HG02938 (cell line): ENCODE data around the gene HIF1A.
"Not testable (repeated sequence)": the region's sequence is repeated elsewhere in the genome, so short reads cannot be mapped to it uniquely, and the experiment has no call there.

Experiments
- ATAC-seq: cut with Tn5 transposase; IDR thresholded peaks from one replicate; pipeline ENCODE4 v1.9.1; 2021; ENCODE audit warnings: mild to moderate bottlenecking, moderate library complexity; ENCODE audit not compliant: unreplicated experiment

Gene HIF1A

DNA sequence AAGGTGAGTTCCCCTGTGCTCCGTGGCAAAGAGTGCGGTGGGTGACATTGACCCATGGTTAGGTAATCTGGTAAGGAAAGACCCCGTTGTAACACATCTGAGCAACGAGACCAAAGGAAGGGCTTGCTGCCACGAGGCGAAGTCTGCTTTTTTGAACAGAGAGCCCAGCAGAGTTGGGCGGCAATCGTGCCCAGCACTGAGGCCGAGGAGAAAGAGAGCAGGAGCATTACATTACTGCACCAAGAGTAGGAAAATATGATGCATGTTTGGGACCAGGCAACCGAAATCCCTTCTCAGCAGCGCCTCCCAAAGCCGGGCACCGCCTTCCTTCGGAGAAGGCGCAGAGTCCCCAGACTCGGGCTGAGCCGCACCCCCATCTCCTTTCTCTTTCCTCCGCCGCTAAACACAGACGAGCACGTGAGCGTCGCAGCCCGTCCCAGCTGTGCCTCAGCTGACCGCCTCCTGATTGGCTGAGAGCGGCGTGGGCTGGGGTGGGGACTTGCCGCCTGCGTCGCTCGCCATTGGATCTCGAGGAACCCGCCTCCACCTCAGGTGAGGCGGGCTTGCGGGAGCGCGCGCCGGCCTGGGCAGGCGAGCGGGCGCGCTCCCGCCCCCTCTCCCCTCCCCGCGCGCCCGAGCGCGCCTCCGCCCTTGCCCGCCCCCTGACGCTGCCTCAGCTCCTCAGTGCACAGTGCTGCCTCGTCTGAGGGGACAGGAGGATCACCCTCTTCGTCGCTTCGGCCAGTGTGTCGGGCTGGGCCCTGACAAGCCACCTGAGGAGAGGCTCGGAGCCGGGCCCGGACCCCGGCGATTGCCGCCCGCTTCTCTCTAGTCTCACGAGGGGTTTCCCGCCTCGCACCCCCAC lies at the start of gene HIF1A:
TSS of gene HIF1A (plus strand) at position 684 of the 865 bp plus-strand sequence. CDS start 292 bp downstream, outside the sequence.
- ATAC-seq: peak; percentile 92

DNA sequence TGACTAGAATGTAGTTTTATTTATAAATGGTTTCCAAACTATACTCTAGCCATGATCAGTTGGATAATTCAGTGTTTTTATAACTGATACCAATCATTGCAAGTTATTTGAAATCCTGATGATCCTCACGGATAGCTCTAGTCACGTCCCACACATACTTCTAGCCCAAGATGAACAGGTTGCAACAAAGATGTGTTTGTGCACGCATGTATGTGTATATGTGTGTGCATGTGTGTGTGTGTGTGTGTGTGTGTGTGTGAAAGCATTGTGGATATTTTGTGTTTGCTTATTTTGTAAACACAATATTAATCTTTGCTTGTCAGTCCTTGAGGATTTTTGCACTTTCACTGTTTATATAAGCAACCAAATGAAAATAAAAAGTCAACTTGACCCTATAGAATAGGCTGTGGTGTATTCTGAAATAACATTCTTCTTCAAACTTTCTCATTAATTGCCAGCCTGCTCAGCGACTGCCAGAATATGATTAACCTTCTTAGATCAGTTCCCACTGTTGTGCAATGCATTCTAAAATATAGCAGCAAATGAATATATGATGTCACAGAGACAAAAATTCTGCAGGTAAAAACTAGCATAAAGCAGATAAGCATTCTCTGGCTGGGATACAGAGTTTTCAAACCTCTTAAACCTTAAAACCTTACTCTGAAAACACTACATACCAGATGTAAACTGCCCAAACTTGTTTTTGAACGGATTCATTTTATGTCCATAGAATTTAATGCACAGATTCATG lies 48.8 kb upstream of the HIF1A start:
- ATAC-seq: no peak

DNA sequence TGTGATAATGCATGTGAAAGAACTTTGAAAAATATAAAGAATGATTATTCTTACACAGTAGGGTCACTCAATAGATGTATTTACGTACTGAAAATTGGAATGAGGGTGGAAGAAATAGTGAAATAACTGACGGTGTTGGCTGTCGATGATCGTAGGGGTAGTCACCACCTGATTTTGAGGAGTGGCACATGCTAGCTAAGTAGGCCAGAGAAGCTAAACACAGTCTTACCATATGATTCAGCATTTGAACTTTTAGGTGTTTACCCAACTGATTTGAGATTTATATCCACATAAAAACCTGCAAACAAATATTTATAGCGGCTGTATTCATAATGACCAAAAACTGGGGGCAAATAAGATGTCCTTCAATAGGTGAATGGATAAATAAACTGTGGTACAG lies 47.6 kb upstream of the HIF1A start:
- ATAC-seq: no peak

DNA sequence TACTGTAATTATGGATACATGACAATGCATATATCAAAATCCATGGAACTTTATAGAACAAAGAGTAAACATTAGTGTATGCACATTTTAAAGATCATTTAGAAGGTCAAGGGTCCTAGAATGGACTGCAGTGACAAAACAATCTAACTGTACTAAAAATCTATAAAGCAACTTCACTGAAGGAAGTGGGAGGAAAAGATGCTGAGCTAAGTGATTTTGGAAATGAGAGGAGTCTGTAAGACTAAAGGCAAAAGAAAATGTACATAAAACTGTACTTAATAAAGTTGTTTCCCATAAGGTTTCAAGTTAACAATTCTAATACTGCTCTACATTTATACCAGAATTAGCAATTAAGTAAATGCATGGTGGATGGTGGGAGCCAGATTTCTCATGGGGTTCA lies 46.9 kb upstream of the HIF1A start:
- ATAC-seq: no peak

DNA sequence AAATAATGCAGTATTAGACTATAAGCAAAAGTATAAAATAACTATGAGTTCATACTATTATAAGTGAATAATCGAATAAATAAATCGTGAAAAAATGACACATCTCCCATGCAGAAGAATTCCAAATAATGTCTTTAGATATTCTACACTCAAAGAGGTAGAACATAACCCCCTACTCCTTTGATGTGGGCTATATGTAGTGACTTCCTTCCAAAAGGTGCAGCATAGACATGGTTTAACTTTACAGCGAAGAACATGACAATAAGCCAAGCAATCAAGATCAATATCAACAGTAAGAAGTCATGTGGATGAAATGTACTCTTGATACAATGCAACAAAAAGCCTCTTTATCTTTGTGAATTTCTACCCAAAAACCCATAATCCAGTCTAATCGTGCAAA lies 46.0 kb upstream of the HIF1A start:
- ATAC-seq: no peak

DNA sequence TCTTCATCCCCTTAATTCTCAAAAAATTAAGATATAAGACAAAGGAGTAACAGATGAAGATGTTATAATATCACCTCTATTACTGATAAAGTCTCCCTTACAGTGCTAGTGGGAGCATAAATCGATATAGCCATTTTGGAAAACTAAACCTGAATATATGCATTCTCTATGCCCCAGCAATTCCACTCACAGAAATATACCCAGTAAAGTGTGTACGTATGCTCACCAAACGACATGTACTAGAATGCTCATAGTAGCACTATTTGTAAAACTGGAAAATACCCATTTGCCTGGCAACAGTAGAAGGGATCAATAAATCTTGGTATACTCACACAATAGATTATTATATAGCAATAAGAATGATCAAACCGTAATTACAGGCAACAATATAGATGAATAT lies 44.0 kb upstream of the HIF1A start:
- no peak for ATAC-seq

DNA sequence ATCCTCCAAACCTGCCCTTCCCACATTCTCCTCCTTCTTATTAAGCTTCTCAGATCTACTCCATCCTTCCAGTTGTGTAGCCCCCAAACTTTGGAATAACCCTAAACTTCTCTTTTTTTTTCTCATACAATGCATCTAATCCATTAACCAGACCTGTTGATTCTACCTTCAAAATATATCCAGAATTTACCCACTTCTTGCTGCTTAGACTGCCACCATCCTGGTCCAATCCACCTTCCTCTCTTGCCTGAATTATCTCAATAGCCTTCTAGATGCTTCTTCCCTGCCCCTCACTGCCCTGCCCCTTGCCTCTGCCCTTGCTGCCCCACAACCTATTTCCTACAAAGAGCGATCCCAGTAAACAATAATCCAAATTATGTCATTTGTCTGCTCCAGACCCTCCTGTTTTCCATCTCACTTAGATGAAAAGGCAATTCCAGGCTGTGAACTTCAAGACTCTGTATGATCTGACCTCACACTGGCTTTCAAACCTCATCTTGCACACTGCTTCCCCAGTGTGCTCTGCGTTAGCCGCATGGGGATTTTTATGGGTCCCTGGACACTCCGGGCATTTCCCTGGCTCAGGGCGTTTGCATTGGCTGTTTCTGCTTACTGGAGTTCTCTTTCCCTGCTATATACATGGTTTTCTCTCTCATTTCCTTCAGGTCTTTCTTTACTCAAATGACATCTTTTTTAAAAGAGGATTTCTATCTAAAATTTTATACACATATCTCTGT lies 42.6 kb upstream of the HIF1A start:
- no peak for ATAC-seq

DNA sequence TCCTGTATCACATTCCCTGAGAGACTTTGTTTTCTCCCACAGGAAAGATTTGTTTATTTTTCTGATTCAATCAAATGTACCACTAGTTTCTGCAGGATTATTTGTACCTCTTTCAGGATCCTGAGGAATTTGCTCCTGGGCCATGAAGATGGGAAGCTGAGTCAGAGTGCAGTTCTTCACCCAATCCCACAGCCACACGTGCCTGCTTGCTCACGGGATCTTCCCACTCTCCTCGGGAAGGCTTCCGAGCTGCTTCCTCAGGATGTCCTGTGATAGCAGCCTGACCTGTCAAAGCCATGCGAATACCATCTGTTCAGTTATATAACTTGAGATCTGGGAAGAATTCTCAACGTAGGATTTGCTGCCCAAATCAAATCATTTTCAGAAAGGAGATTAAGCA lies 41.8 kb upstream of the HIF1A start:
- ATAC-seq: no peak

DNA sequence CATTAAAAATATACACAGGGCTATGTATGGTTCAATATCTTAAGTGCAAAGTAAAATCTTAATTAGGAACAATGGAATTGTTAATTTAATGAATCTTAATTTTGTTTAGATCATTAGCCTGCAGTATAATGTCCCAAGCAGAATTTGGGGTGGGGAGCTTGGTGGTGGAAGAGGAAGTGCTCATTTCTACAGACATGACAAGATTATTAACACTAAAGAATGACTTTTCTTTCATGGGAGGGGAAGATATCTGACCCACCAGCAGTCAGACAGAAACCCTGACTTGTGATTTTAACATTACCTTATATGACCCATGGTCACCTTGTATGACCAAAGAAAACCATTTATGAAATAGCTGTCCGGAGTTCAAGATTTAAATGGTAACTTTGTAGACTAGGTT lies 41.3 kb upstream of the HIF1A start:
- ATAC-seq: no peak

DNA sequence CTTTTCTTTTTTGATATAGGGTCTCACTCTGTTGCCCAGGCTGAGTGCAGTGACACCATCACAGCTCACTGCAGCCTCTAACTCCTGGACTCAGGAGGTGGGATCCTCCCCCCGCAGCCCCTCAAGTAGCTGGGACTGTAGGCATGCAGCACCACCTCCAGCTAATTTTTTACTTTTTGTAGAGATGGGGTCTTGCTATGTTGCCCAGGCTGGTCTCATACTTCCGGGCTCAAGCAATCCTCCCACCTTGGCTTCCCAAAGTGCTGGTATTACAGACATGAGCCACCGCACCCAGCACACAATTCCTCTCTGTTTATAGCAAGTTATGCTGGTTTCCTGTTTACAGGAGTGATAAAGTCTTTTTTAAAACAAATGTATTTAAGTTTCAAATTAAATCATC lies 39.5 kb upstream of the HIF1A start:
- ATAC-seq: no peak

DNA sequence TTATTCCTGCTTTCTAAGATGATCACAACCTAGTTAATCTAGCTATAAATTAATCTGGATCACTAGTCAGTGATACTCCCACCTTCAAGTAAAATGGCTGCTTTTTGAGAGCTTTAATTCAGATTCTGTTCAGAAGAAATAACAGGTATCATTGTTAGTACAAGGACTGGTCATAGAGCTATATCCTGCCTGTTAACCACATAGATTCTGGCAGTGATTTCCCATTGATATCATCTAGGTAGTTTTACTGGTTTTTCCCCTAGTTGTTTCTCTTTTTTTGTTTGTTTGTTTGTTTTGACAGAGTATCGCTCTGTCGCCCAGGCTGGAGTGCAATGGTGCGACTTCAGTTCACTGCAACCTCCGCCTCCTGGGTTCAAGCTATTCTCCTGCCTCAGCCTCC lies 39.0 kb upstream of the HIF1A start:
- no peak for ATAC-seq

DNA sequence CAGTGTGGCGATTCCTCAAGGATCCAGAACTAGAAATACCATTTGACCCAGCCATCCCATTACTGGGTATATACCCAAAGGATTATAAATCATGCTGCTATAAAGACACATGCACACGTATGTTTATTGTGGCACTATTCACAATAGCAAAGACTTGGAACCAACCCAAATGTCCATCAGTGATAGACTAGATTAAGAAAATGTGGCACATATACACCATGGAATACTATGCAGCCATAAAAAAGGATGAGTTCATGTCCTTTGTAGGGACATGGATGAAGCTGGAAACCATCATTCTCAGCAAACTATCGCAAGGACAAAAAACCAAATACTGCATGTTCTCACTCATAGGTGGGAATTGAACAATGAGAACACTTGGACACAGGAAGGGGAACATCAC lies 37.2 kb upstream of the HIF1A start:
- not testable (repeated sequence) for ATAC-seq

DNA sequence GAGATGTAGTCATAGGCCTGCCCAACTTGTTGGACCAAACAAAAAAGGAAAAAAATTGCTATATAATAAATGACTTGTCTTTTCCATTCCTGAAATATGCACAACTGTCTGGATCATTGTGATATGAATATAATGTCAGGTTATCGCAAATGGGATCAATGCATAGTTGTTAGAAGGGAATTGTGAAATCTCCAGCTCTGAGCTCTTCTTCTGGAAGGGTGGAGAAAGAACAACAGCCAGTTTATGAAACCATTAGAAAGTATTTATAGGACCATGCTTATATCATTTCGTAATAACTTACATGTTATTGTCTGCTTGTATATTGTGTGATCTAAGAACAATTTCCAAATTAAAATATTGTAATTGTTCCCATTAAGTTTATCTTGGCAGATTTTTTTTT lies 35.7 kb upstream of the HIF1A start:
- no peak for ATAC-seq

DNA sequence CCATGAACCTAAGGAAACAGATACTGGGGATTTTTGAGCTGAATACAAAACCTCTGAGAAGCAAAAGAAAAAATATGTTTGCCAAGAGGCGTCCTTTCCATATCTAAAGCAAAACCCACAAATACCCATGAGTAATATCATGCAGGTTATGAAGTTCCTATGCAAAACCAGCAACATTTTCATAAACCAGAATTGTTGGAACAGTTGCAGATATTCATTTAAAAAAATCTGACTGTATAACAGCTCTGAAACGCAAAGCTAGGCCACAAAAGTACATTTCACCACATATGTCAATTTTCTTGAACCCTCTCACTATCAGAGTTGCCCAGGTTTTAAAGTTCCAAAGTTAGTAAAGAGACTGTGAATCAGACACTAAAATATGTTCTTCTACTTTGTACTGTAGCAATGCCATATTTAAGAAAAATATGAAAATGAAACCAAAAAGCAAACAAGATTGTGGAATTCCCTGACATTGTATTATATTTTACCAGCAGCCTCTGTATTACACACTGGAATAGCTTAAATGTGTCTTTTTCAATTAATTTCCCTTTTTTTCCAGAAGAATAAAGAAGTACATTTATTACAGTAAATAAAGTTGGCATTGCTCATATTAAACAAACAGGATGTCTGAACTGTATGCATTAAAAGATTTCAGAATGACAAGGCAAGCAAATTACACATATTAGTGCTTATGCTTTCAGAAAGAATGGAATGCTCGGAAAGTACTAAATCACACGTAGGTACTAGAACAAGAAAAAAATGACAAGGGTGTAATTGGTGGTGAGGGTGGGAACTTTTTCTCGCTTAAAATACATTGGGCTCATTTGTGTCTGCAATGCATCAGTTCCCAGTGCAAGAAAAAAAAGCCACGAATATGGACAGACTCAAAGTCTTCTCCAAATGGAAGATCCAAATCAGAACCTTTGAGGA lies 33.6 kb upstream of the HIF1A start:
- peak; percentile 26 for ATAC-seq

DNA sequence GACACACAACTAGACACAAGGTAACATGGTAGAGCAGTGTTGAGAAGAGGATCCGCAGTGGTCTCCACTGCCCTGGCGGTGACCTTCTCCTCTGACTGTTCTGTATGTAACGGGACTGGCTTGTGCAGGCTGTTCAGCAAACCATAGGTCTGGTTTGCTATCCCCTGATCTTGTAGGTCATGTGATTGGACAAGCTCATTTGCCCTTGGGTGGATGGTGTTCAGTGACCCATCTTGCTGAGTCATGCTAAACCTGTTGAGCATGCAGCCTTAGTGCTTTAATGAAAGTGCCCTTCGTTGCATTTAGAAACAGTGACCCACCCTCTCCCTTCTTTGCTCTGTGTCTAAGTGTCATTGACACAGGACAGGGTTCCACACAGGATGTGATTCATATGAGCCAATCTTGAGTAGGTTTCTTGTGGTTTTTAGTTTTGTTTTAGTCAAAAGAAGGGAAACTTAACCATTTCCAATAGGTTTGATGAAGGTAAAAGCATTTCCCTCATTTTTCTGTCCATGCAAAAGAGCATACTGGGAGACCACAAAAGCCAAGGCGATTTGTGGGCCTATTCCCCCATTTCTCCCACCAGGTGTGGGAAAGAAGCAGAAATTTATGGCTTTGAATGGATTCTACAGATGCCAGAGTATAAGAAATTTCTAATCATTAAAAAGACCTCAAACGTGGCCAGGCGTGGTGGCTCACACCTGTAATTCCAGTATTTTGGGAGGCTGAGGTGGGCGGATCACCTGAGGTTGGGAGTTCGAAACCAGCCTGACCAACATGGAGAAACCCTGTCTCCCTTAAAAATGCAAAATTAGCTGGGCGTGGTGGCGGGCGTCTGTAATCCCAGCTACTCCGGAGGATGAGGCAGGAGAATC lies 32.6 kb upstream of the HIF1A start:
- peak; percentile 74 for ATAC-seq

DNA sequence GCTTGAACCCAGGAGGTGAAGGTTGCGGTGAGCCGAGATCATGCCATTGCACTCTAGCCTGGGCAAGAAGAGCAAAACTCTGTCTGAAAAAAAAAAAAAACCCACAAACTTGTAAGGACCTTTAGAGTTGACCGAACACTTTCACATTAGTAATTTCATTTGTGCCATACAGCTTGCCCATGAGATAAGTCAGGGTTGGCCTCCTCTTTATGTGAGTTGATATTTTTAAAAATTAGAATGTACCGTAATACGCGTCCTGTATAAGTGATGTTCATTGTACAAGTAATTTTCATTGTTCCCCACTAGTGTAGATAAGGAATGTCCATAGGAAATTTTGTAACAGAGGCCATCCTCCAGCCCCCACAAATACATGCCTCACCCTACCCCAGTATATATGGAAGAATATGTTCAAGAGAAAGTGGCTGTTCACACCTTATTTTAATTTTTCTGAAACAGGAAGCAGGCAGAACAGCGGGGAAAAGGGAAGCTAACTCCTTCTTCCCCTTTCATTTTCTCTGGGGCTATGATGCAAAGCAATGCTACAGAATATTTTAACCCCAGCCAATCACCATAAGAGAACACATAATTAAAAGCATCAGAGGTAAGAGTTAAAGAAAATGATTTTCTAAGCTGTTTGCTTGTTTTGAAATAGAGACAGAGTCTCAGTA lies 31.9 kb upstream of the HIF1A start:
- no peak for ATAC-seq

DNA sequence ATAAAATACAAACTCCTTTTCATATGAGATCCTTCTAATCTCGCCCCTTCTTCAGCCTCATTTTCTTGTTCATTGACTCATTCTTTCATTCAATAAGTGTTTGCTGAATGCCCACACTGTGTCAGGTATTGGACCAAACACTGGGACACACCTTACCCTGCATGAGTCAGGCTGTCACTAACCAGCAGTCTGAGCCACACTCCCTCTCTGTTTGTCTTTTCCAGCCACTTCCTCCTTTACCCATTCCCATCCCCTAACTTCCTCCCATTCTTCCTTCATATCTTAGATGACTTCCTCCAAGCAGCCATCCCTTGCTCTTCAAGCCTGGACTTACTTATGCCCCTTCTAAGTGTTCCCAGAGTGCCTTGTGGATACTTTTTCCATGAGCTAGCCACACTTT lies 27.0 kb upstream of the HIF1A start:
- ATAC-seq: no peak

DNA sequence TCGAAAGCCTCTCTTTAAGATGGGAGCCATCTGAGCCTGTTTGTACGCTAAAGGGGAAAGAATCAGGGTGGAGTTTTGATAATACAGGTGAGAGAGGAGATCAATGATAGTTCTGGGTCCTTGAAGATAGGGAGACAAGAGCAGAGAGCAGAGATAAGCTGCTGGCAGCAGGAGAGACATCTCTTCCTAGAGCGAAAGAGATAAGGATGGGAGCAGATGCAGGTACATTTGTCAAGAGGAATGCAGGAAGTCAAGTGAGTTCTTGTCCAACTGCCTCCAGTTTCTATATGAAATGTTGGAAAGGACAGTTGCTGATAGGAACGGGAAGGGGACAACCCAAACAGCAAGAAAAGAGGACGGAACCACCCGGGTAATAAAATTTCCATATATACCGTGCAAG lies 24.7 kb upstream of the HIF1A start:
- no peak for ATAC-seq

DNA sequence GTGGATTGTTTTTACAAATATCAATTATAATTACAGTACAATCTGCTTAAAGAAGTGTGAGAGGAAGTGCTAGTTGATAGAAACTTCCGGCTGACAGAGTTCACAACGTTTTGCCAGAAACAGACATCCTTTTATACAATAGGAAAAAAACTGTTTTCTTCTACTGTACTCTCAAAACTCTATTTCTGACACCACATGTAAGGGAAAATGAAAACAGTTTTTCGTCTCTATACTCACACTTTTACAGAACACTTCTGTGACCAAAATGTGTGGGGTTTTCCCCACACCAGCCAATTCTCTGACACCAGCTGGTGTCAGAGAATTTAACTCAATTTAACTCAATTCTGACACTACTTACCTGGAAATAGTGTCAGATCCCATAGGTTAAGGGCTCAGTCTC lies 24.2 kb upstream of the HIF1A start:
- peak; percentile 91 for ATAC-seq
